Loucy (cell line): Measurements from ENCODE around the gene ST6GALNAC1.

Experiments
- CTCF ChIP-seq: fragments of 200-600 bp; sonication (generic); conservative IDR thresholded peaks from 2 replicates; pipeline ENCODE4 v1.5.1; 2014; ENCODE audit warnings: mild to moderate bottlenecking, antibody characterized with exemption, low read length
- EZH2phosphoT487 ChIP-seq: fragments of 200-600 bp; IDR thresholded peaks from 2 replicates; pipeline ENCODE4 v1.6.1; 2018; ENCODE audit warnings: antibody characterized with exemption, mild to moderate bottlenecking, moderate library complexity, borderline replicate concordance

DNA sequence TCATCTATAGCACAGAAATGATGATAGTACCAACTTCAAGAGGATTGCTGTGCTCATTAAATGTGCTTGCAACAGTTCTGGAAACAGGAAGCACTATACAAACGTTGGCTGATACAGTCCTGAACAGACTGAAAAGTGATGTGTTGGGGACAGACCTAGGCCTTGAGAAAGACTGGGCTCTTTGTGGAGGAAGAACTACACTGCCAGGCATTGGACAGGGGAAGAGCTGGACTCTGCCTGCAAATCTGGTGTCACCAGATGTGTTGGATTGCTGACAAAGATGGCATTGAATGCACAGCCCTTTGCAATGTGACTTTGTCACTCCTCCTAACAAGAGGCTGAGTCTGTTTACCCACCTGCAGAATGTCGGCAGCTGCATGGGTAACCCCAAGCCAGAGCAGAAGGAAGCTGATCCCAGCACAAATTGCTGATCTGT, 45.5 kb downstream of the ST6GALNAC1 start:
- no peak for TF ChIP-seq CTCF
- TF ChIP-seq EZH2phosphoT487: no peak
